ENCODE results near the gene MTFP1. TPM values are rescaled to one million over a fixed set of nuclear protein-coding genes. Genes with fewer than 3 reads are reported as not detected.

The MTFP1 gene
- total RNA-seq, 3 donors from 2014 or later, result 2.9 to 16.7 (median 14.4) TPM

GRCh38 chr22:30404307-30404706, 21.3 kb upstream of the MTFP1 start:
- H3K27ac ChIP-seq, result peak overlapping the region in 1 of 2 donors; percentile 25
- H3K27me3 ChIP-seq, result no peaks in the 10 kb centered on the region
- H3K9me3 ChIP-seq, result no peaks in the 10 kb centered on the region
- TF ChIP-seq CTCF (IDR thresholded peaks at IDR 0.05) (no peak), POLR2AphosphoS5 (IDR thresholded peaks at IDR 0.05) (no peak), POLR2A (IDR thresholded peaks at IDR 0.05) (no peak)
- no peak overlapping the region for H3K4me3 ChIP-seq
- DNase-seq (ENCODE audit: low spot score in 2 of 2), result no peak
- H3K36me3 ChIP-seq, result no peaks in the 10 kb centered on the region
- H3K4me1 ChIP-seq, result no peaks in the 10 kb centered on the region
- intact Hi-C loops (cut with DNase I; ENCODE audit: low total_unique reads), result no loop called here

GRCh38 chr22:30405731-30406130, 19.8 kb upstream of the MTFP1 start:
- no peak for TF ChIP-seq POLR2A (IDR thresholded peaks at IDR 0.05)
- TF ChIP-seq CTCF (IDR thresholded peaks at IDR 0.05), result no peak
- no peak for TF ChIP-seq POLR2AphosphoS5 (IDR thresholded peaks at IDR 0.05)
- H3K36me3 ChIP-seq, result no peaks in the 10 kb centered on the region
- intact Hi-C loops (cut with DNase I; ENCODE audit: low total_unique reads), result no loop called here

GRCh38 chr22:30406400-30406799, 19.2 kb upstream of the MTFP1 start:
- no peaks in the 10 kb centered on the region for H3K4me1 ChIP-seq
- no peak overlapping the region for H3K27ac ChIP-seq
- no peak overlapping the region for H3K4me3 ChIP-seq
- H3K9me3 ChIP-seq, result no peaks in the 10 kb centered on the region
- no peak for DNase-seq (ENCODE audit: low spot score in 2 of 2)
- TF ChIP-seq POLR2A (IDR thresholded peaks at IDR 0.05) (no peak), CTCF (IDR thresholded peaks at IDR 0.05) (no peak), POLR2AphosphoS5 (IDR thresholded peaks at IDR 0.05) (no peak)
- intact Hi-C loops (cut with DNase I; ENCODE audit: low total_unique reads), result no loop called here
- H3K27me3 ChIP-seq, result no peaks in the 10 kb centered on the region
- no peaks in the 10 kb centered on the region for H3K36me3 ChIP-seq

More at GRCh38 chr22:30405731-30406130, 19.8 kb upstream of the MTFP1 start:
- DNase-seq (ENCODE audit: low spot score in 2 of 2), result no peak
- no peaks in the 10 kb centered on the region for H3K4me1 ChIP-seq
- peak overlapping the region in 1 of 2 donors; percentile 14 for H3K27ac ChIP-seq
- H3K9me3 ChIP-seq, result no peaks in the 10 kb centered on the region
- H3K4me3 ChIP-seq, result no peak overlapping the region
- H3K27me3 ChIP-seq, result no peaks in the 10 kb centered on the region

- intact Hi-C loops (cut with DNase I; ENCODE audit: low total_unique reads), result no loop called here
- Histone ChIP-seq H3K4me1 (no peaks in the 10 kb centered on the region), H3K9me3 (no peaks in the 10 kb centered on the region), H3K27me3 (no peaks in the 10 kb centered on the region), H3K27ac (peak overlapping the region; percentile 40 to 77), H3K36me3 (no peaks in the 10 kb centered on the region), H3K4me3 (no peak overlapping the region)
- DNase-seq (ENCODE audit: low spot score in 2 of 2), result no peak
- peak in 1 of 3 donors; percentile 49 for TF ChIP-seq POLR2AphosphoS5 (IDR thresholded peaks at IDR 0.05)
- TF ChIP-seq POLR2A (IDR thresholded peaks at IDR 0.05), result no peak
Measured at GRCh38 chr22:30408388-30409102, 17.0 kb upstream of the MTFP1 start.

GRCh38 chr22:30411780-30412179, 13.8 kb upstream of the MTFP1 start:
- no peaks in the 10 kb centered on the region for H3K4me1 ChIP-seq
- no peak overlapping the region for H3K4me3 ChIP-seq
- intact Hi-C loops (cut with DNase I; ENCODE audit: low total_unique reads), result no loop called here
- peaks cover 9% of the 10 kb centered on the region for H3K36me3 ChIP-seq
- no peak for TF ChIP-seq POLR2AphosphoS5 (IDR thresholded peaks at IDR 0.05)
- no peak for TF ChIP-seq CTCF (IDR thresholded peaks at IDR 0.05)
- no peak for TF ChIP-seq POLR2A (IDR thresholded peaks at IDR 0.05)
- H3K27me3 ChIP-seq, result no peaks in the 10 kb centered on the region
- H3K9me3 ChIP-seq, result no peaks in the 10 kb centered on the region
- DNase-seq (ENCODE audit: low spot score in 2 of 2), result no peak
- H3K27ac ChIP-seq, result peak overlapping the region; percentile 29 to 48
